Spleen (tissue), 11 donors: ENCODE measurements around the gene TMBIM1. TPM values are rescaled to one million over a fixed set of nuclear protein-coding genes. Genes with fewer than 3 reads are reported as not detected.

ENCODE experiments used
- DNase-seq: peaks from one replicate; pipeline ENCODE4 v3.0.0-alpha.2; 2020
- H3K27ac ChIP-seq, 8 donors: fragments of 200-600 bp; sonication (generic) in 7 of 8; 1 replicate in 4 of 8; 2 replicates in 4 of 8; pipeline versions ENCODE4 v1.5.0 to v1.8.0; 2016 to 2021; ENCODE audit warnings: inconsistent platforms in 4 of 8, mild to moderate bottlenecking in 4 of 8, moderate library complexity in 1 of 8
- H3K27me3 ChIP-seq, 7 donors: fragments of 200-600 bp; sonication (generic) in 6 of 7; replicated peaks in 1 of 7; 1 replicate in 4 of 7; 2 replicates in 3 of 7; pipeline versions ENCODE4 v1.5.0 to v1.8.0; 2016 to 2021; ENCODE audit warnings: inconsistent platforms in 3 of 7, mild to moderate bottlenecking in 1 of 7
- H3K36me3 ChIP-seq, 6 donors: fragments of 200-600 bp; sonication (generic) in 5 of 6; 1 replicate in 4 of 6; 2 replicates in 2 of 6; pipeline versions ENCODE4 v1.5.0 to v1.8.0; 2016 to 2021; ENCODE audit warnings: inconsistent platforms in 2 of 6
- H3K4me1 ChIP-seq, 6 donors: fragments of 200-600 bp; sonication (generic) in 5 of 6; 1 replicate in 3 of 6; 2 replicates in 3 of 6; pipeline versions ENCODE4 v1.5.0 to v1.8.0; 2016 to 2021; ENCODE audit warnings: inconsistent platforms in 3 of 6
- H3K4me3 ChIP-seq, 8 donors: fragments of 200-600 bp; sonication (generic) in 7 of 8; 1 replicate in 4 of 8; 2 replicates in 4 of 8; pipeline versions ENCODE4 v1.5.0 to v1.8.0; 2016 to 2021; ENCODE audit warnings: inconsistent platforms in 4 of 8, mild to moderate bottlenecking in 4 of 8, moderate library complexity in 2 of 8
- H3K9me3 ChIP-seq, 8 donors: fragments of 200-600 bp; sonication (generic) in 7 of 8; 1 replicate in 4 of 8; 2 replicates in 4 of 8; pipeline versions ENCODE4 v1.5.0 to v1.8.0; 2016 to 2021; ENCODE audit warnings: inconsistent platforms in 4 of 8
- CTCF ChIP-seq, 11 experiments: fragments of 200-600 bp in 7 of 11; fragments of 450-650 bp in 4 of 11; sonication (generic) in 4 of 11; IDR thresholded peaks in 8 of 11; conservative IDR thresholded peaks in 3 of 11; 1 replicate in 7 of 11; 2 replicates in 4 of 11; pipeline versions ENCODE4 v1.4.0 to v1.8.0; 2016 to 2021; ENCODE audit warnings: antibody characterized with exemption in 11 of 11, inconsistent platforms in 4 of 11, mild to moderate bottlenecking in 1 of 11
- POLR2A ChIP-seq, 3 donors: fragments of 450-650 bp; IDR thresholded peaks; one replicate each; pipeline ENCODE4 v1.5.1; 2017; ENCODE audit warnings: antibody characterized with exemption in 3 of 3, mild to moderate bottlenecking in 1 of 3
- POLR2AphosphoS5 ChIP-seq, 3 donors: sonication (generic); formaldehyde crosslinking; IDR thresholded peaks; one replicate each; pipeline ENCODE4 v1.5.1; 2017; ENCODE audit warnings: antibody characterized with exemption in 3 of 3
- WGBS, 5 donors: extraction: QIAGEN DNeasy Blood & Tissue Kit in 3 of 5; methylation state at CpG; one replicate each; pipeline versions ENCODE4 v1.1.5 to v1.1.7; 2013 to 2018; 5-methylcytosine and 5-hydroxymethylcytosine counted together
- intact Hi-C: fragments of 100-400 bp; cut with DNase I; formaldehyde crosslinking; loops from one replicate; pipeline ENCODE4 v1.15.0; 2023; ENCODE audit warnings: low total_unique reads
- polyA plus RNA-seq, 3 donors: library from polyadenylated mRNA; stranded (reverse); fragments of 200-250 nt; gene quantifications; one replicate each; pipeline ENCODE4 v1.2.1, GENCODE V29; 2013
- total RNA-seq, 7 donors: library from RNA; depleted of rRNA in 3 of 7; stranded (reverse); fragments of >200 nt in 3 of 7; fragmentation: NEBNext Ultra II Directional in 4 of 7; extraction: Animal tissue kit (Norgen Biotek cat#: 25700) in 4 of 7; gene quantifications; one replicate each; pipeline versions ENCODE4 v1.1.0 to v1.2.1, GENCODE V29; 2016 to 2021
- donor health status: healthy with polysubstance abuse.
- donor health status: DM: no; HTN: no; CAD: no; lungs with moderate emphysema.
- donor health status: DM: no; HTN: no; CAD: no.
- donor health status: Bipolar disorder and iron deficiency.
- donor health status: healthy.
- donor health status: DM: no; HTN: no; CAD: no.
- donor health status: DM: yes; HTN: yes; CAD: no.

The TMBIM1 gene
- total and polyA plus RNA-seq, 10 donors = 17.2 to 121 (median 85.2) TPM

- Histone ChIP-seq H3K4me3 (no peak overlapping the region), H3K4me1 (peaks cover 0 to 43% (median 20%) of the 10 kb centered on the region in 6 donors), H3K27me3 (no peaks in the 10 kb centered on the region), H3K36me3 (peaks cover 5 to 100% (median 97%) of the 10 kb centered on the region in 6 donors), H3K27ac (peak overlapping the region in 7 of 8 donors; percentile 1 to 73 (median 55)), H3K9me3 (no peaks in the 10 kb centered on the region)
- DNase-seq = no peak
- WGBS, 5 donors = 68 to 89% (median 76%) methylated on average over 1 of the region's 1 CpG
- TF ChIP-seq POLR2AphosphoS5 (IDR thresholded peaks at IDR 0.05) (no peak), CTCF (IDR thresholded peaks at IDR 0.05 in 8 of 11, conservative IDR thresholded peaks at IDR 0.05 in 3 of 11) (no peak), POLR2A (IDR thresholded peaks at IDR 0.05) (no peak)
- intact Hi-C loops = no loop called here
Observed at GRCh38 chr2:218238887-218239286, 53.4 kb downstream of the TMBIM1 start.

GRCh38 chr2:218236829-218237228 is 55.5 kb downstream of the TMBIM1 start:
- H3K27ac ChIP-seq = no peak overlapping the region

GRCh38 chr2:218235017-218235416 is 57.3 kb downstream of the TMBIM1 start:
- 97 to 100% (median 100%) methylated on average over 2 of the region's 2 CpGs for WGBS, 5 donors
- TF ChIP-seq POLR2A (IDR thresholded peaks at IDR 0.05) = no peak
- no peak for TF ChIP-seq CTCF (IDR thresholded peaks at IDR 0.05 in 8 of 11, conservative IDR thresholded peaks at IDR 0.05 in 3 of 11)
- TF ChIP-seq POLR2AphosphoS5 (IDR thresholded peaks at IDR 0.05) = no peak
- intact Hi-C loops = no loop called here
- no peaks in the 10 kb centered on the region for H3K9me3 ChIP-seq
- peak overlapping the region in 1 of 8 donors; percentile 1 for H3K27ac ChIP-seq
- H3K4me1 ChIP-seq = peaks cover 4 to 59% (median 29%) of the 10 kb centered on the region in 6 donors
- H3K27me3 ChIP-seq = no peaks in the 10 kb centered on the region
- no peak for DNase-seq
- no peak overlapping the region for H3K4me3 ChIP-seq
- H3K36me3 ChIP-seq = peaks cover 5 to 100% (median 97%) of the 10 kb centered on the region in 6 donors

More at GRCh38 chr2:218236829-218237228, 55.5 kb downstream of the TMBIM1 start:
- no peaks in the 10 kb centered on the region for H3K27me3 ChIP-seq
- DNase-seq = no peak
- TF ChIP-seq POLR2AphosphoS5 (IDR thresholded peaks at IDR 0.05) (peak in 1 of 3 donors; percentile 13), POLR2A (IDR thresholded peaks at IDR 0.05) (no peak)
- H3K36me3 ChIP-seq = peaks cover 5 to 100% (median 97%) of the 10 kb centered on the region in 6 donors
- no peaks in the 10 kb centered on the region for H3K9me3 ChIP-seq
- H3K4me1 ChIP-seq = peaks cover 0 to 51% (median 18%) of the 10 kb centered on the region in 6 donors
- intact Hi-C loops = no loop called here
- H3K4me3 ChIP-seq = no peak overlapping the region
- WGBS, 5 donors = 85 to 96% (median 93%) methylated on average over 4 of the region's 4 CpGs

- H3K4me1 ChIP-seq = peaks cover 9 to 64% (median 33%) of the 10 kb centered on the region in 6 donors
- intact Hi-C loops = no loop called here
- no peak for TF ChIP-seq POLR2AphosphoS5 (IDR thresholded peaks at IDR 0.05)
- no peaks in the 10 kb centered on the region for H3K9me3 ChIP-seq
- no peak for DNase-seq
- peaks cover 5 to 100% (median 96%) of the 10 kb centered on the region in 6 donors for H3K36me3 ChIP-seq
- 59 to 65% (median 63%) methylated on average over 3 of the region's 3 CpGs for WGBS, 5 donors
- peak overlapping the region in 1 of 8 donors; percentile 1 for H3K27ac ChIP-seq
- H3K4me3 ChIP-seq = no peak overlapping the region
- H3K27me3 ChIP-seq = no peaks in the 10 kb centered on the region
Observed at GRCh38 chr2:218234521-218234920, 57.8 kb downstream of the TMBIM1 start.

GRCh38 chr2:218233543-218233942 is 58.8 kb downstream of the TMBIM1 start:
- Histone ChIP-seq H3K4me3 (no peak overlapping the region), H3K9me3 (no peaks in the 10 kb centered on the region), H3K27me3 (no peaks in the 10 kb centered on the region), H3K4me1 (peaks cover 18 to 66% (median 38%) of the 10 kb centered on the region in 6 donors), H3K36me3 (peaks cover 5 to 100% (median 93%) of the 10 kb centered on the region in 6 donors), H3K27ac (peak overlapping the region in 2 of 8 donors; percentile 3 to 17)
- TF ChIP-seq POLR2AphosphoS5 (IDR thresholded peaks at IDR 0.05) (no peak), POLR2A (IDR thresholded peaks at IDR 0.05) (no peak), CTCF (IDR thresholded peaks at IDR 0.05 in 8 of 11, conservative IDR thresholded peaks at IDR 0.05 in 3 of 11) (no peak)
- no peak for DNase-seq
- intact Hi-C loops = no loop called here
- WGBS, 5 donors = 89 to 95% (median 92%) methylated on average over 4 of the region's 4 CpGs
